ENCODE data around the gene MYO7A. TPM values are rescaled to one million over a fixed set of nuclear protein-coding genes. Genes with fewer than 3 reads are reported as not detected.

The MYO7A gene
- total RNA-seq, 1 experiment from 2014 or later, result 0.26 TPM

- Mint-ChIP-seq H3K27me3 (ENCODE audit: insufficient read depth, unreplicated experiment) (no peaks in the 10 kb centered on the region), H3K36me3 (ENCODE audit: insufficient read depth, unreplicated experiment) (no peaks in the 10 kb centered on the region), H3K4me1 (ENCODE audit: insufficient read depth, unreplicated experiment) (no peaks in the 10 kb centered on the region), H3K9me3 (ENCODE audit: unreplicated experiment) (no peaks in the 10 kb centered on the region), H3K27ac (ENCODE audit: low read depth, unreplicated experiment) (no peak overlapping the region), H3K4me3 (ENCODE audit: unreplicated experiment) (no peak overlapping the region)
- ChIA-PET POLR2A (no interaction called here), CTCF (no interaction called here)
- intact Hi-C loops (cut with micrococcal nuclease), result no loop called here
- no peak for TF ChIP-seq CTCF (IDR thresholded peaks at IDR 0.05; ENCODE audit: unreplicated experiment)
- no TSS peak for BruUV-seq (replicated peaks)
- no peak for DNase-seq (ENCODE audit: unreplicated experiment)
Measured at GRCh38 chr11:77170107-77170506, 42.1 kb downstream of the MYO7A start.

DNA sequence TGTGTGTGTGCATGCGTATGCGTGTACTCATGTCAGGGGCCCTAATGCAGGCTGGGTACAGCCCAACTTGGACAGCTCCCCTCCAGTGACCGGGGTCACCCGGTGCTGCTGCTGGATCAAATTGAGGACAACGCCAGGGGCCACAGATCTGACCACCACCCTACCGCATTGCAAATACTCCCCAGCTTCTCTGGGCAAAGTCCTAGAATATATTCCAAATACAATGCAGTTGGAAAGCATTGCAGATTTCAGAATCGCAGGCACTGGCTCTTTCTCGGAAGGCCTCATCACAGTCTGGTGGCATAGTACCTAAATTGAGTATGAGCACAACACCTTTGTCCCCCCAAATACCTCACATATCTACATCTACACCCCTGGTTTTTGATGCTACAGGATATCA lies 43.2 kb downstream of the MYO7A start:
- Mint-ChIP-seq H3K4me1 (ENCODE audit: insufficient read depth, unreplicated experiment) (no peaks in the 10 kb centered on the region), H3K27me3 (ENCODE audit: insufficient read depth, unreplicated experiment) (no peaks in the 10 kb centered on the region), H3K27ac (ENCODE audit: low read depth, unreplicated experiment) (no peak overlapping the region), H3K9me3 (ENCODE audit: unreplicated experiment) (no peaks in the 10 kb centered on the region), H3K4me3 (ENCODE audit: unreplicated experiment) (no peak overlapping the region), H3K36me3 (ENCODE audit: insufficient read depth, unreplicated experiment) (no peaks in the 10 kb centered on the region)
- DNase-seq (ENCODE audit: unreplicated experiment), result no peak
- BruUV-seq (replicated peaks), result no TSS peak
- TF ChIP-seq CTCF (IDR thresholded peaks at IDR 0.05; ENCODE audit: unreplicated experiment), result no peak
- POLR2A ChIA-PET, result no interaction called here
- intact Hi-C loops (cut with micrococcal nuclease), result no loop called here
- CTCF ChIA-PET, result interaction anchor here (0.6 kb wide), 1 partner anchor 124 kb away, joined by 3 read pairs; no protein-coding TSS in a partner anchor

- DNase-seq (ENCODE audit: unreplicated experiment), result no peak
- ChIA-PET POLR2A (no interaction called here), CTCF (interaction anchor here (0.6 kb wide), 1 partner anchor 125 kb away, joined by 3 read pairs; no protein-coding TSS in a partner anchor)
- no peak overlapping the region for H3K4me3 Mint-ChIP-seq (ENCODE audit: unreplicated experiment)
- no peaks in the 10 kb centered on the region for H3K9me3 Mint-ChIP-seq (ENCODE audit: unreplicated experiment)
- H3K36me3 Mint-ChIP-seq (ENCODE audit: insufficient read depth, unreplicated experiment), result no peaks in the 10 kb centered on the region
- no peaks in the 10 kb centered on the region for H3K4me1 Mint-ChIP-seq (ENCODE audit: insufficient read depth, unreplicated experiment)
- no peak for TF ChIP-seq CTCF (IDR thresholded peaks at IDR 0.05; ENCODE audit: unreplicated experiment)
- H3K27me3 Mint-ChIP-seq (ENCODE audit: insufficient read depth, unreplicated experiment), result no peaks in the 10 kb centered on the region
- intact Hi-C loops (cut with micrococcal nuclease), result no loop called here
- H3K27ac Mint-ChIP-seq (ENCODE audit: low read depth, unreplicated experiment), result no peak overlapping the region
- BruUV-seq (replicated peaks), result no TSS peak
Measured at GRCh38 chr11:77171885-77172665, 44.0 kb downstream of the MYO7A start.

DNA sequence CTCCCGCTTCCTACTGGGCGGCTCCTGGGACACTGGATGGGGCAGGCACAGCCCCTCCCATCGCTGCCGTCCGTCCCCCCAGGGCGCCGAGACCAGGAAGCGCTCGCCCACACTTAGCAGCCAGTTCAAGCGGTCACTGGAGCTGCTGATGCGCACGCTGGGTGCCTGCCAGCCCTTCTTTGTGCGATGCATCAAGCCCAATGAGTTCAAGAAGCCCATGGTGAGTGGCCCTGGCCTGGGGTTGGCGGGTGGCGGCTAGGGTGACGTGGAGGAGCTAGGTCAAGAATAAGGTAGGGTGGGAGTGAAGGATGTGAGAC lies 44.6 kb downstream of the MYO7A start:
- no peak overlapping the region for H3K27ac Mint-ChIP-seq (ENCODE audit: low read depth, unreplicated experiment)
- intact Hi-C loops (cut with micrococcal nuclease), result no loop called here
- no peaks in the 10 kb centered on the region for H3K36me3 Mint-ChIP-seq (ENCODE audit: insufficient read depth, unreplicated experiment)
- CTCF ChIA-PET, result interaction anchor here (0.6 kb wide), 1 partner anchor 455 kb away, joined by 3 read pairs; no protein-coding TSS in a partner anchor
- no peak for TF ChIP-seq CTCF (IDR thresholded peaks at IDR 0.05; ENCODE audit: unreplicated experiment)
- no peaks in the 10 kb centered on the region for H3K9me3 Mint-ChIP-seq (ENCODE audit: unreplicated experiment)
- POLR2A ChIA-PET, result interaction anchor here (0.6 kb wide), 1 partner anchor 461 kb away, joined by 3 read pairs; no protein-coding TSS in a partner anchor
- BruUV-seq (replicated peaks), result no TSS peak
- no peak overlapping the region for H3K4me3 Mint-ChIP-seq (ENCODE audit: unreplicated experiment)
- H3K27me3 Mint-ChIP-seq (ENCODE audit: insufficient read depth, unreplicated experiment), result no peaks in the 10 kb centered on the region
- H3K4me1 Mint-ChIP-seq (ENCODE audit: insufficient read depth, unreplicated experiment), result no peaks in the 10 kb centered on the region
- no peak for DNase-seq (ENCODE audit: unreplicated experiment)

Data from MCF 10A (cell line).